ENCODE measurements around the gene NIPA2. TPM values are rescaled to one million over a fixed set of nuclear protein-coding genes. Genes with fewer than 3 reads are reported as not detected.

Gene NIPA2
- total RNA-seq, 1 donor from 2014 or later, result 98.8 TPM

GRCh38 chr15:22895465-22896190, 57.2 kb downstream of the NIPA2 start:
- intact Hi-C loops (cut with micrococcal nuclease), result no loop called here
- no peaks in the 10 kb centered on the region for H3K36me3 Mint-ChIP-seq (ENCODE audit: low read depth)
- CTCF ChIA-PET, result no interaction called here
- H3K4me1 Mint-ChIP-seq, result no peaks in the 10 kb centered on the region
- POLR2A ChIA-PET, result no interaction called here
- no peak overlapping the region for H3K4me3 Mint-ChIP-seq
- no peak for DNase-seq
- H3K9me3 Mint-ChIP-seq, result no peaks in the 10 kb centered on the region
- H3K27ac Mint-ChIP-seq, result no peak overlapping the region
- no peak for ATAC-seq (ENCODE audit: low read depth)
- no peak for TF ChIP-seq CTCF (IDR thresholded peaks at IDR 0.05)
- no peaks in the 10 kb centered on the region for H3K27me3 Mint-ChIP-seq

- no peaks in the 10 kb centered on the region for H3K9me3 Mint-ChIP-seq
- intact Hi-C loops (cut with micrococcal nuclease), result no loop called here
- ATAC-seq (ENCODE audit: low read depth), result no peak
- DNase-seq, result no peak
- no peak for TF ChIP-seq CTCF (IDR thresholded peaks at IDR 0.05)
- no peak overlapping the region for H3K27ac Mint-ChIP-seq
- H3K4me3 Mint-ChIP-seq, result no peak overlapping the region
- H3K27me3 Mint-ChIP-seq, result no peaks in the 10 kb centered on the region
- ChIA-PET POLR2A (no interaction called here), CTCF (no interaction called here)
- peaks cover 5% of the 10 kb centered on the region for H3K36me3 Mint-ChIP-seq (ENCODE audit: low read depth)
- H3K4me1 Mint-ChIP-seq, result peaks cover 6% of the 10 kb centered on the region
These were observed 63.6 kb downstream of the NIPA2 start for GRCh38 chr15:22902046-22902445.

GRCh38 chr15:22902578-22902977, 64.1 kb downstream of the NIPA2 start:
- Mint-ChIP-seq H3K4me1 (peaks cover 6% of the 10 kb centered on the region), H3K36me3 (ENCODE audit: low read depth) (peaks cover 5% of the 10 kb centered on the region), H3K27me3 (no peaks in the 10 kb centered on the region), H3K4me3 (no peak overlapping the region), H3K9me3 (no peaks in the 10 kb centered on the region), H3K27ac (no peak overlapping the region)
- no peak for DNase-seq
- TF ChIP-seq CTCF (IDR thresholded peaks at IDR 0.05), result no peak
- ATAC-seq (ENCODE audit: low read depth), result no peak
- intact Hi-C loops (cut with micrococcal nuclease), result no loop called here
- ChIA-PET CTCF (no interaction called here), POLR2A (no interaction called here)

- Mint-ChIP-seq H3K4me1 (peaks cover 6% of the 10 kb centered on the region), H3K9me3 (no peaks in the 10 kb centered on the region), H3K4me3 (no peak overlapping the region), H3K36me3 (ENCODE audit: low read depth) (peaks cover 5% of the 10 kb centered on the region), H3K27me3 (no peaks in the 10 kb centered on the region), H3K27ac (no peak overlapping the region)
- CTCF ChIA-PET, result no interaction called here
- DNase-seq (no peak), ATAC-seq (ENCODE audit: low read depth) (no peak)
- POLR2A ChIA-PET, result no interaction called here
- TF ChIP-seq CTCF (IDR thresholded peaks at IDR 0.05), result no peak
- intact Hi-C loops (cut with micrococcal nuclease), result no loop called here
These were observed 64.5 kb downstream of the NIPA2 start for GRCh38 chr15:22902981-22903380.

- DNase-seq (no peak), ATAC-seq (ENCODE audit: low read depth) (no peak)
- H3K27me3 Mint-ChIP-seq, result no peaks in the 10 kb centered on the region
- peaks cover 6% of the 10 kb centered on the region for H3K4me1 Mint-ChIP-seq
- no peaks in the 10 kb centered on the region for H3K9me3 Mint-ChIP-seq
- intact Hi-C loops (cut with micrococcal nuclease), result no loop called here
- TF ChIP-seq CTCF (IDR thresholded peaks at IDR 0.05), result no peak
- no peak overlapping the region for H3K4me3 Mint-ChIP-seq
- ChIA-PET CTCF (no interaction called here), POLR2A (no interaction called here)
- peaks cover 5% of the 10 kb centered on the region for H3K36me3 Mint-ChIP-seq (ENCODE audit: low read depth)
- H3K27ac Mint-ChIP-seq, result no peak overlapping the region
These were observed 65.0 kb downstream of the NIPA2 start for GRCh38 chr15:22903427-22903826.
